GM12878 (cell line): Measurements from ENCODE around the gene ULK4. TPM values are rescaled to one million over a fixed set of nuclear protein-coding genes. Genes with fewer than 3 reads are reported as not detected.

Experiments used
- ATAC-seq: fragments of 200-7000 bp; cut with Tn5 transposase; 3 replicates; pipeline ENCODE4 v1.9.1; 2020; ENCODE audit warnings: mild to moderate bottlenecking, moderate library complexity
- BruUV-seq: library from RNA; stranded (reverse); fragments of 400-500 nt; replicated peaks from 2 replicates; lab custom pipeline; 2021; lab: Mats Ljungman, UMichigan
- CTCF ChIA-PET: fragments of 300-600 bp; sonication (Branson Sonifier 250); formaldehyde crosslinking; extraction: SDS; loops from one replicate; lab custom pipeline; 2021; ENCODE audit warnings: inconsistent platforms; lab: Yijun Ruan, JAX
- POLR2A ChIA-PET: fragments of 350-600 bp; formaldehyde crosslinking; extraction: SDS; loops from one replicate; lab custom pipeline; 2021; ENCODE audit warnings: inconsistent platforms; lab: Charles Lee
- RAD21 ChIA-PET: fragments of 300-600 bp; sonication (Branson Sonifier 250); formaldehyde crosslinking; loops from one replicate; lab custom pipeline; 2023; ENCODE audit warnings: antibody characterized with exemption; ENCODE audit not compliant: unreplicated experiment; lab: Charles Lee
- SMC1A ChIA-PET: fragments of 300-600 bp; sonication (Branson Sonifier 250); formaldehyde crosslinking; loops from one replicate; lab custom pipeline; 2023; ENCODE audit not compliant: unreplicated experiment, uncharacterized antibody; lab: Charles Lee
- DNase-seq: peaks from one replicate; pipeline ENCODE4 v3.0.0-alpha.2; 2011; ENCODE audit warnings: low read depth, low spot score
- FAIRE-seq: peaks from 3 replicates; lab custom pipeline; 2011; peaks lifted over from hg19 to GRCh38; lab: Jason Lieb, UNC
- H2AFZ ChIP-seq: 2 replicates; pipeline ENCODE4 v1.6.0; 2011; ENCODE audit warnings: low read depth, low read length, control low read depth; ENCODE audit not compliant: control insufficient read depth
- H3K27ac ChIP-seq: 2 replicates; pipeline ENCODE4 v1.5.1; 2011; ENCODE audit warnings: control low read depth; ENCODE audit not compliant: control insufficient read depth, insufficient read depth
- H3K27me3 ChIP-seq, 2 experiments: replicated peaks in 1 of 2; 2 replicates each; pipeline versions ENCODE4 v1.6.0 to v1.6.1; 2011; ENCODE audit warnings: low read length in 1 of 2; ENCODE audit not compliant: control insufficient read depth in 2 of 2, insufficient read depth in 2 of 2
- H3K36me3 ChIP-seq, 2 experiments: 2 replicates each; pipeline ENCODE4 v1.5.1; 2011; ENCODE audit warnings: low read length in 1 of 2; ENCODE audit not compliant: control insufficient read depth in 2 of 2, insufficient read depth in 2 of 2
- H3K4me1 ChIP-seq: 2 replicates; pipeline ENCODE4 v1.6.1; 2011; ENCODE audit warnings: mild to moderate bottlenecking, low read length, moderate library complexity, mixed read lengths; ENCODE audit not compliant: control insufficient read depth, insufficient read depth
- H3K4me2 ChIP-seq: 2 replicates; pipeline ENCODE4 v1.6.0; 2011; ENCODE audit warnings: control low read depth; ENCODE audit not compliant: control insufficient read depth, insufficient read depth
- H3K4me3 ChIP-seq: fragments of 200-600 bp; sonication (generic); 2 replicates; pipeline ENCODE4 v1.5.1; 2016
- H3K79me2 ChIP-seq: 2 replicates; pipeline ENCODE4 v1.6.0; 2011; ENCODE audit warnings: low read length; ENCODE audit not compliant: control insufficient read depth, insufficient read depth
- H3K9ac ChIP-seq: 2 replicates; pipeline ENCODE4 v1.8.0; 2011; ENCODE audit warnings: low read length, control low read depth, mixed read lengths; ENCODE audit not compliant: control insufficient read depth, insufficient read depth
- H3K9me3 ChIP-seq: replicated peaks from 3 replicates; pipeline ENCODE4 v1.5.1; 2011; ENCODE audit warnings: mild to moderate bottlenecking, low read length; ENCODE audit not compliant: control insufficient read depth, insufficient read depth
- H4K20me1 ChIP-seq: 2 replicates; pipeline ENCODE4 v1.6.0; 2011; ENCODE audit not compliant: control insufficient read depth, insufficient read depth
- ASH2L ChIP-seq: fragments of 300-600, 200-600 bp; sonication (generic); IDR thresholded peaks from 2 replicates; pipeline ENCODE4 v1.6.1; 2017; ENCODE audit warnings: low read depth, mild to moderate bottlenecking, borderline replicate concordance
- BHLHE40 ChIP-seq, 2 experiments: fragments of 450-650 bp in 1 of 2; IDR thresholded peaks; 2 replicates each; pipeline ENCODE4 v1.6.1; 2011 to 2017; ENCODE audit warnings: low read depth in 2 of 2, borderline replicate concordance in 1 of 2, improper control_type of control experiment in 1 of 2, low read length in 1 of 2, mild to moderate bottlenecking in 1 of 2
- BMI1 ChIP-seq: fragments of 450-650 bp; IDR thresholded peaks from 2 replicates; pipeline ENCODE4 v1.6.1; 2016; ENCODE audit warnings: mild to moderate bottlenecking, moderate library complexity, borderline replicate concordance
- IKZF1 ChIP-seq: fragments of 450-650 bp; conservative IDR thresholded peaks from 2 replicates; pipeline ENCODE4 v1.6.1; 2017; ENCODE audit warnings: antibody characterized with exemption, mild to moderate bottlenecking
- MYC ChIP-seq: IDR thresholded peaks from 2 replicates; pipeline ENCODE4 v1.6.1; 2011; ENCODE audit warnings: mild to moderate bottlenecking, low read length, moderate library complexity, inconsistent platforms; ENCODE audit not compliant: insufficient read depth, insufficient replicate concordance, insufficient read length, severe bottlenecking
- NFYA ChIP-seq: IDR thresholded peaks from 2 replicates; pipeline ENCODE4 v1.6.1; 2011; ENCODE audit warnings: low read depth, mild to moderate bottlenecking, low read length, improper control_type of control experiment, borderline replicate concordance
- NR2F1 ChIP-seq: fragments of 450-650 bp; conservative IDR thresholded peaks from 2 replicates; pipeline ENCODE4 v1.6.1; 2017; ENCODE audit warnings: mild to moderate bottlenecking
- NRF1 ChIP-seq: conservative IDR thresholded peaks from 2 replicates; pipeline ENCODE4 v1.6.1; 2011; ENCODE audit warnings: mild to moderate bottlenecking, low read depth, low read length, improper control_type of control experiment
- POLR2AphosphoS5 ChIP-seq: IDR thresholded peaks from 2 replicates; pipeline ENCODE4 v1.6.1; 2011; ENCODE audit warnings: mild to moderate bottlenecking, low read length, inconsistent platforms
- RELA ChIP-seq: fragments of 450-650 bp; IDR thresholded peaks from 2 replicates; pipeline ENCODE4 v1.8.0; 2014; ENCODE audit warnings: borderline replicate concordance; ENCODE audit not compliant: partially characterized antibody
- STAT1 ChIP-seq: fragments of 450-650 bp; conservative IDR thresholded peaks from 2 replicates; pipeline ENCODE4 v1.6.1; 2014; ENCODE audit warnings: antibody characterized with exemption, mild to moderate bottlenecking
- STAT3 ChIP-seq: IDR thresholded peaks from 2 replicates; pipeline ENCODE4 v1.6.1; 2011; ENCODE audit warnings: low read depth, low read length, improper control_type of control experiment
- SUPT20H ChIP-seq: IDR thresholded peaks from 2 replicates; pipeline ENCODE4 v1.6.1; 2011; ENCODE audit warnings: low read depth, mild to moderate bottlenecking, low read length, moderate library complexity, borderline replicate concordance; ENCODE audit not compliant: control insufficient read depth
- ZNF274 ChIP-seq: IDR thresholded peaks from one replicate; pipeline ENCODE4 v1.8.0; 2011; ENCODE audit not compliant: insufficient read length, insufficient read depth
- ZNF687 ChIP-seq: fragments of 450-650 bp; IDR thresholded peaks from 2 replicates; pipeline ENCODE4 v1.6.1; 2017; ENCODE audit warnings: mild to moderate bottlenecking, moderate library complexity
- ZZZ3 ChIP-seq: IDR thresholded peaks from 2 replicates; pipeline ENCODE4 v1.6.1; 2011; ENCODE audit warnings: low read depth; ENCODE audit not compliant: control insufficient read depth, insufficient read length
- WGBS: methylation state at CpG from one replicate; pipeline ENCODE4 v1.1.6; 2016; ENCODE audit warnings: low lambda C conversion rate; ENCODE audit not compliant: insufficient replicate concordance, insufficient coverage; ENCODE audit errors: missing lambda C conversion rate; 5-methylcytosine and 5-hydroxymethylcytosine counted together
- in situ Hi-C: fragments of 300-500 bp; cut with MboI; formaldehyde crosslinking; loops from 9 replicates; pipeline ENCODE4 v1.14.3; 2018; ENCODE audit warnings: mixed read lengths
- intact Hi-C: fragments of 100-400 bp; cut with micrococcal nuclease; formaldehyde crosslinking; loops from one replicate; pipeline ENCODE4 v1.14.2; 2022; ENCODE audit not compliant: unreplicated experiment
- polyA plus RNA-seq, 11 experiments: library from polyadenylated mRNA; depleted of rRNA in 4 of 11; unstranded in 6 of 11; stranded (reverse) in 5 of 11; fragments of >200 nt; fragmentation: Nextera tagmentation in 4 of 11; fragmentation: Illumina TruSeq in 1 of 11; extraction: Ambion mirVana in 4 of 11; extraction: Trizol in 1 of 11; gene quantifications; 1 replicate in 1 of 11; 2 replicates in 10 of 11; pipeline versions ENCODE4 v1.2.1 to v1.2.3, GENCODE V29; 2011 to 2016; ENCODE audit warnings: inconsistent platforms in 2 of 11, missing spikeins in 2 of 11, low read depth in 1 of 11
- total RNA-seq, 4 experiments: library from RNA; depleted of rRNA in 3 of 4; stranded (reverse); fragments of >200 nt in 3 of 4; fragmentation: Illumina TruSeq in 1 of 4; extraction: Trizol in 1 of 4; gene quantifications; 2 replicates each; pipeline versions ENCODE4 v1.2.1 to v1.2.3, GENCODE V29; 2013 to 2021

Gene ULK4
- total and polyA plus RNA-seq, 10 of the 15 experiments (the other 5 are each of a cell fraction or from before 2014, with no cell fraction given), result 3.5 to 7.6 (median 6.3) TPM

- H3K79me2 ChIP-seq, result no peaks in the 10 kb centered on the region
- H3K9ac ChIP-seq, result no peak overlapping the region
- in situ Hi-C loops (no loop called here), intact Hi-C loops (no loop called here)
- FAIRE-seq (no peak), DNase-seq (no peak)
- no peaks in the 10 kb centered on the region for H3K36me3 ChIP-seq
- ChIA-PET POLR2A (no interaction called here), CTCF (interaction anchor here (1.1 kb wide), 1 partner anchor 15 kb away, joined by 4 read pairs; no protein-coding TSS in a partner anchor), RAD21 (no interaction called here)
- no peaks in the 10 kb centered on the region for H4K20me1 ChIP-seq
- no peaks in the 10 kb centered on the region for H3K4me1 ChIP-seq
- no peak overlapping the region for H3K4me2 ChIP-seq
- no TSS peak for BruUV-seq
- H3K27ac ChIP-seq, result no peak overlapping the region
- TF ChIP-seq STAT1 (no peak), ZZZ3 (no peak), NFYA (no peak), STAT3 (no peak), MYC (no peak), SUPT20H (no peak), POLR2AphosphoS5 (no peak), BHLHE40 (IDR thresholded peaks at IDR 0.05; ENCODE audit: borderline replicate concordance in 1 of 2, low read depth in 2 of 2, low read length in 1 of 2) (no peak), ASH2L (no peak), NR2F1 (no peak), ZNF274 (no peak), NRF1 (no peak), BMI1 (no peak), IKZF1 (no peak), RELA (no peak), ZNF687 (no peak)
- TF ChIP-seq, all 136 proteins: peak for 0
- 69% methylated on average over 10 of the region's 10 CpGs for WGBS
- no peak overlapping the region for H3K4me3 ChIP-seq
- SMC1A ChIA-PET, result no interaction called here
- no peaks in the 10 kb centered on the region for H3K9me3 ChIP-seq
- no peak for ATAC-seq
- H2AFZ ChIP-seq, result no peak overlapping the region
- no peaks in the 10 kb centered on the region for H3K27me3 ChIP-seq
These were observed 278.1 kb downstream of the ULK4 start for GRCh38 chr3:41683666-41684350.
